HepG2 (cell line): Measurements from ENCODE around the gene RUSF1. TPM values are rescaled to one million over a fixed set of nuclear protein-coding genes. Genes with fewer than 3 reads are reported as not detected.

ENCODE experiments used
- BHLHE40 ChIP-seq: IDR thresholded peaks from 2 replicates; pipeline ENCODE4 v1.6.1; 2011; ENCODE audit warnings: low read length, improper control_type of control experiment
- CBX1 ChIP-seq: IDR thresholded peaks from one replicate; pipeline ENCODE4 v1.6.1; 2016; ENCODE audit warnings: antibody characterized with exemption, low read depth
- CBX5 ChIP-seq: sonication (generic); formaldehyde crosslinking; IDR thresholded peaks from 2 replicates; pipeline ENCODE4 v1.4.0; 2020; ENCODE audit warnings: missing genetic modification reagents, borderline replicate concordance
- DNMT3B ChIP-seq: conservative IDR thresholded peaks from 2 replicates; pipeline ENCODE4 v1.6.1; 2016; ENCODE audit warnings: missing biosample characterization, control low read depth
- GMEB1 ChIP-seq: sonication (generic); formaldehyde crosslinking; IDR thresholded peaks from 2 replicates; pipeline ENCODE4 v1.5.1; 2020; ENCODE audit warnings: missing genetic modification reagents, mild to moderate bottlenecking, borderline replicate concordance
- GMEB2 ChIP-seq: IDR thresholded peaks from 2 replicates; pipeline ENCODE4 v1.6.1; 2016; ENCODE audit warnings: missing biosample characterization, missing genetic modification reagents, low read depth
- HIVEP1 ChIP-seq: sonication (generic); formaldehyde crosslinking; IDR thresholded peaks from 2 replicates; pipeline ENCODE4 v1.4.0; 2020; ENCODE audit warnings: mild to moderate bottlenecking, missing genetic modification reagents
- HMGXB3 ChIP-seq: sonication (generic); formaldehyde crosslinking; IDR thresholded peaks from 2 replicates; pipeline ENCODE4 v1.4.0; 2020; ENCODE audit warnings: missing genetic modification reagents, borderline replicate concordance
- HNRNPLL ChIP-seq: fragments of 200-400 bp; formaldehyde crosslinking; IDR thresholded peaks from 2 replicates; pipeline ENCODE4 v1.6.1; 2017; ENCODE audit warnings: mild to moderate bottlenecking, low read depth, low read length; ENCODE audit not compliant: poor library complexity, severe bottlenecking
- MXD3 ChIP-seq: IDR thresholded peaks from 2 replicates; pipeline ENCODE4 v1.6.1; 2016; ENCODE audit warnings: mild to moderate bottlenecking, missing biosample characterization, missing genetic modification reagents
- SMARCC2 ChIP-seq: fragments of 450-650 bp; IDR thresholded peaks from 2 replicates; pipeline ENCODE4 v1.6.1; 2017; ENCODE audit warnings: antibody characterized with exemption, mild to moderate bottlenecking
- STAT6 ChIP-seq: sonication (generic); formaldehyde crosslinking; IDR thresholded peaks from 2 replicates; pipeline ENCODE4 v1.4.0; 2020; ENCODE audit warnings: missing genetic modification reagents, mild to moderate bottlenecking, borderline replicate concordance
- WIZ ChIP-seq: sonication (generic); formaldehyde crosslinking; IDR thresholded peaks from 2 replicates; pipeline ENCODE4 v1.5.1; 2020; ENCODE audit warnings: mild to moderate bottlenecking, missing genetic modification reagents
- ZIK1 ChIP-seq: sonication (generic); formaldehyde crosslinking; IDR thresholded peaks from 2 replicates; pipeline ENCODE4 v1.5.0; 2020; ENCODE audit warnings: mild to moderate bottlenecking, low read depth, missing genetic modification reagents, borderline replicate concordance
- ZNF256 ChIP-seq: sonication (generic); formaldehyde crosslinking; conservative IDR thresholded peaks from 2 replicates; pipeline ENCODE4 v1.4.0; 2020; ENCODE audit warnings: missing genetic modification reagents
- ZNF510 ChIP-seq: sonication (generic); formaldehyde crosslinking; IDR thresholded peaks from 2 replicates; pipeline ENCODE4 v1.4.0; 2020; ENCODE audit warnings: low read depth, mild to moderate bottlenecking, missing genetic modification reagents
- ZNF713 ChIP-seq: sonication (generic); formaldehyde crosslinking; IDR thresholded peaks from 2 replicates; pipeline ENCODE4 v1.4.0; 2020; ENCODE audit warnings: mild to moderate bottlenecking, missing genetic modification reagents
- polyA plus RNA-seq, 8 experiments: library from polyadenylated mRNA; depleted of rRNA in 3 of 8; stranded (reverse) in 7 of 8; unstranded in 1 of 8; fragments of >200 nt; fragmentation: Illumina TruSeq in 4 of 8; extraction: Trizol in 4 of 8; gene quantifications; 2 replicates each; pipeline versions ENCODE4 v1.2.1 to v1.2.3, GENCODE V29; 2011 to 2016; ENCODE audit warnings: low read depth in 4 of 8, missing spikeins in 1 of 8, mixed read lengths in 1 of 8; ENCODE audit not compliant: insufficient read depth in 1 of 8
- total RNA-seq, 5 experiments: library from RNA; depleted of rRNA; stranded (reverse); fragments of >200 nt; fragmentation: Illumina TruSeq; extraction: Trizol; gene quantifications; 2 replicates each; pipeline ENCODE4 v1.2.3, GENCODE V29; 2016; ENCODE audit warnings: low read depth in 1 of 5

Gene RUSF1
- total and polyA plus RNA-seq, 2 of the 13 experiments (the other 11 are each of a cell fraction or from before 2014, with no cell fraction given): 40.8 to 50.2 TPM

GRCh38 chr16:31458844-31459686 is 49.1 kb downstream of the RUSF1 start, which contains the start of gene ARMC5 (continued):
- TF ChIP-seq MXD3: peak; percentile 77
- no peak for TF ChIP-seq ZNF713 (CRISPR knock-in tag)
- TF ChIP-seq HMGXB3 (CRISPR knock-in tag): peak; percentile 64; the same call in 1 of the 2 replicates
- peak; percentile 98 for TF ChIP-seq GMEB1 (CRISPR knock-in tag)
- TF ChIP-seq ZNF256 (CRISPR knock-in tag): peak; percentile 40; the same call in 1 of the 2 replicates
- peak; percentile 57; the same call in 1 of the 2 replicates for TF ChIP-seq DNMT3B
- TF ChIP-seq HIVEP1: peak; percentile 95
- TF ChIP-seq WIZ (CRISPR knock-in tag): peak; percentile 68; the same call in 1 of the 2 replicates
- TF ChIP-seq ZIK1 (CRISPR knock-in tag): peak; percentile 87; the same call in 1 of the 2 replicates
- no peak for TF ChIP-seq CBX1
- TF ChIP-seq CBX5 (CRISPR knock-in tag): peak; percentile 80; the same call in 1 of the 2 replicates
- TF ChIP-seq HNRNPLL: peak; percentile 77
- TF ChIP-seq GMEB2 (CRISPR knock-in tag): peak; percentile 84
- TF ChIP-seq ZNF510 (CRISPR knock-in tag): peak; percentile 80; the same call in 1 of the 2 replicates
- TF ChIP-seq SMARCC2: no peak
- TF ChIP-seq BHLHE40: no peak
- TF ChIP-seq STAT6: peak; percentile 13; the same call in 1 of the 2 replicates
